ENCODE measurements around the gene SLIT3.

- no peak for TF ChIP-seq CTCF (IDR thresholded peaks at IDR 0.05)
- TF ChIP-seq POLR2A (IDR thresholded peaks at IDR 0.05), result no peak
Observed at GRCh38 chr5:169029037-169029436, 271.9 kb downstream of the SLIT3 start.
